GM12878 (cell line): ENCODE data around the gene WDR75.

ENCODE experiments used
- CTCF ChIP-seq, 3 experiments: IDR thresholded peaks in 2 of 3; conservative IDR thresholded peaks in 1 of 3; 2 replicates each; pipeline ENCODE4 v1.5.1; 2011; ENCODE audit warnings: low read depth in 3 of 3, low read length in 3 of 3, mild to moderate bottlenecking in 3 of 3, control low read depth in 2 of 3, moderate library complexity in 2 of 3, inconsistent platforms in 1 of 3, mixed read lengths in 1 of 3; ENCODE audit not compliant: control insufficient read depth in 2 of 3, insufficient read depth in 1 of 3; ENCODE audit errors: extremely low read depth in 1 of 3
- JUNB ChIP-seq: IDR thresholded peaks from 2 replicates; pipeline ENCODE4 v1.6.1; 2016; ENCODE audit warnings: antibody characterized with exemption, mild to moderate bottlenecking
- ZNF217 ChIP-seq: fragments of 450-650 bp; IDR thresholded peaks from 2 replicates; pipeline ENCODE4 v1.6.1; 2017; ENCODE audit warnings: antibody characterized with exemption, mild to moderate bottlenecking

- TF ChIP-seq CTCF (IDR thresholded peaks at IDR 0.05 in 2 of 3, conservative IDR thresholded peaks at IDR 0.05 in 1 of 3; ENCODE audit: control insufficient read depth in 2 of 3, extremely low read depth in 1 of 3, insufficient read depth in 1 of 3, low read depth in 3 of 3, low read length in 3 of 3) (no peak), JUNB (no peak), ZNF217 (no peak)
These were observed 76.7 kb downstream of the WDR75 start for GRCh38 chr2:189517847-189518535.
